ENCODE data around the gene LENG9. TPM values are rescaled to one million over a fixed set of nuclear protein-coding genes. Genes with fewer than 3 reads are reported as not detected.
"Not testable (repeated sequence)": the region's sequence is repeated elsewhere in the genome, so short reads cannot be mapped to it uniquely, and the experiment has no call there.

Gene LENG9
- total RNA-seq, 1 experiment from 2014 or later: 5.1 TPM

DNA sequence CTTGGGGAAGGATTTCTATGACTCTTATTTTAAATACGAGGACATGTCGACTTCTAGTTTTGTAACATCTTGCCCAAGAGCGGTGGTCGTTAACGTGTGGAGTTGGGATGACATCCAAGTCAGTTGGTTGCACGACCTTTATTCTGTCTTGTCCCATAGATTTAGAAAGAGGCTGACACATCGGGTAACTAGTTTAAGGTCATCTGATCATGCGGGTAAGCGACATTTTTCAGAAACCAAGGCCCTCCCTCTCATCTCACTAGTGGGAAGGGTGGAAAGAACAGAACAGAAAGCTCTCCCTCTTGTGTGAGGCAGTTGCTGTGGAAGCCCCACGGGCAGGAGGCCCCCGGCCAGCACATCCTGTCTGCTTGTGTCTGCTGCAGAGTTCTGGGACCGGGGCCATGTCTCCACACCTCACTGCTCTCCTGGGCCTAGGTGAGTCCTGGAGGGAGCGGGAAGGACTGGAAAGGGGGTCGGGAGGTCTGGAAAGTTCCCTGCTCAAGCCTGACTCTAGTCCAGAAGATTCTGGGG is 39.0 kb upstream of the LENG9 start, which contains the start of gene LAIR2:
Gene LAIR2, plus strand, starts transcription at position 314 of the 531 bp plus-strand sequence. Its CDS starts 88 bp downstream, at position 402.
- no peak within 1 kb of the TSS for H3K4me3 ChIP-seq (ENCODE audit: low read depth in 2 of 2, low read length in 2 of 2)
- intact Hi-C loops (cut with micrococcal nuclease; ENCODE audit: unreplicated experiment): no loop called here
- no peak for DNase-seq (ENCODE audit: low read depth, low spot score)
- no peaks in the 10 kb centered on the region for H3K36me3 ChIP-seq (ENCODE audit: control insufficient read depth, insufficient read depth, low read length)
- ChIA-PET POLR2A (no interaction called here), CTCF (no interaction called here)
- H3K27me3 ChIP-seq (ENCODE audit: control insufficient read depth, insufficient read depth, low read length): peaks cover 9% of the 10 kb centered on the region
- TF ChIP-seq SIN3A (IDR thresholded peaks at IDR 0.05; ENCODE audit: borderline replicate concordance, insufficient read depth, low read depth, low read length) (no peak), TCF7L2 (IDR thresholded peaks at IDR 0.05; ENCODE audit: low read depth, low read length) (no peak), POLR2AphosphoS5 (IDR thresholded peaks at IDR 0.05; ENCODE audit: low read depth, low read length) (no peak)
- TF ChIP-seq, protein P1, sequence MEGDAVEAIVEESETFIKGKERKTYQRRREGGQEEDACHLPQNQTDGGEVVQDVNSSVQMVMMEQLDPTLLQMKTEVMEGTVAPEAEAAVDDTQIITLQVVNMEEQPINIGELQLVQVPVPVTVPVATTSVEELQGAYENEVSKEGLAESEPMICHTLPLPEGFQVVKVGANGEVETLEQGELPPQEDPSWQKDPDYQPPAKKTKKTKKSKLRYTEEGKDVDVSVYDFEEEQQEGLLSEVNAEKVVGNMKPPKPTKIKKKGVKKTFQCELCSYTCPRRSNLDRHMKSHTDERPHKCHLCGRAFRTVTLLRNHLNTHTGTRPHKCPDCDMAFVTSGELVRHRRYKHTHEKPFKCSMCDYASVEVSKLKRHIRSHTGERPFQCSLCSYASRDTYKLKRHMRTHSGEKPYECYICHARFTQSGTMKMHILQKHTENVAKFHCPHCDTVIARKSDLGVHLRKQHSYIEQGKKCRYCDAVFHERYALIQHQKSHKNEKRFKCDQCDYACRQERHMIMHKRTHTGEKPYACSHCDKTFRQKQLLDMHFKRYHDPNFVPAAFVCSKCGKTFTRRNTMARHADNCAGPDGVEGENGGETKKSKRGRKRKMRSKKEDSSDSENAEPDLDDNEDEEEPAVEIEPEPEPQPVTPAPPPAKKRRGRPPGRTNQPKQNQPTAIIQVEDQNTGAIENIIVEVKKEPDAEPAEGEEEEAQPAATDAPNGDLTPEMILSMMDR (IDR thresholded peaks at IDR 0.05): no peak
- TF ChIP-seq, protein P2, sequence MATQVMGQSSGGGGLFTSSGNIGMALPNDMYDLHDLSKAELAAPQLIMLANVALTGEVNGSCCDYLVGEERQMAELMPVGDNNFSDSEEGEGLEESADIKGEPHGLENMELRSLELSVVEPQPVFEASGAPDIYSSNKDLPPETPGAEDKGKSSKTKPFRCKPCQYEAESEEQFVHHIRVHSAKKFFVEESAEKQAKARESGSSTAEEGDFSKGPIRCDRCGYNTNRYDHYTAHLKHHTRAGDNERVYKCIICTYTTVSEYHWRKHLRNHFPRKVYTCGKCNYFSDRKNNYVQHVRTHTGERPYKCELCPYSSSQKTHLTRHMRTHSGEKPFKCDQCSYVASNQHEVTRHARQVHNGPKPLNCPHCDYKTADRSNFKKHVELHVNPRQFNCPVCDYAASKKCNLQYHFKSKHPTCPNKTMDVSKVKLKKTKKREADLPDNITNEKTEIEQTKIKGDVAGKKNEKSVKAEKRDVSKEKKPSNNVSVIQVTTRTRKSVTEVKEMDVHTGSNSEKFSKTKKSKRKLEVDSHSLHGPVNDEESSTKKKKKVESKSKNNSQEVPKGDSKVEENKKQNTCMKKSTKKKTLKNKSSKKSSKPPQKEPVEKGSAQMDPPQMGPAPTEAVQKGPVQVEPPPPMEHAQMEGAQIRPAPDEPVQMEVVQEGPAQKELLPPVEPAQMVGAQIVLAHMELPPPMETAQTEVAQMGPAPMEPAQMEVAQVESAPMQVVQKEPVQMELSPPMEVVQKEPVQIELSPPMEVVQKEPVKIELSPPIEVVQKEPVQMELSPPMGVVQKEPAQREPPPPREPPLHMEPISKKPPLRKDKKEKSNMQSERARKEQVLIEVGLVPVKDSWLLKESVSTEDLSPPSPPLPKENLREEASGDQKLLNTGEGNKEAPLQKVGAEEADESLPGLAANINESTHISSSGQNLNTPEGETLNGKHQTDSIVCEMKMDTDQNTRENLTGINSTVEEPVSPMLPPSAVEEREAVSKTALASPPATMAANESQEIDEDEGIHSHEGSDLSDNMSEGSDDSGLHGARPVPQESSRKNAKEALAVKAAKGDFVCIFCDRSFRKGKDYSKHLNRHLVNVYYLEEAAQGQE (IDR thresholded peaks at IDR 0.05; ENCODE audit: insufficient read depth in 1 of 2, low read depth in 2 of 2, low read length in 1 of 2): no peak
- H3K9me3 ChIP-seq (ENCODE audit: control insufficient read depth, insufficient read depth, low read depth, low read length): no peaks in the 10 kb centered on the region
- in situ Hi-C loops (cut with HindIII; ENCODE audit: low pct_unique_long_range_greater_than_20kb, low sequenced_read_pairs): no loop called here
- no peak for ATAC-seq
- no TSS peak for BruUV-seq (replicated peaks)
- no peaks in the 10 kb centered on the region for H3K4me1 ChIP-seq (ENCODE audit: control insufficient read depth, insufficient read depth, low read length)
- no peak within 1 kb of the TSS for H3K27ac ChIP-seq (ENCODE audit: low read length)

DNA sequence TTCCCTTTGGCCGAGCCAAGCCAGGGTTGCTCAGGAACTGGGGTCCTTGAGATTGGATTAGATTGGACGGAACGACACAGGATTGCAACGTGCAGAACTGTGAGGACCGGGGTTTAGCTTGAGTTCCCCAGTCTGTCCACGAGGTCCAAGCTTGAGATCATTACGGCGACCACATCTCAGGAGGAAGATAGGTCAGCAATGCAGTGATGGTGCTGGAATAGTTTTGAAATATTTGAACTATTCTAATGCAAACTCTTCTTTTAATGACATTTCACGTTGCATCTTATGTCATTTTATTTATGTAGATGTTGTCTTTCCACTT is 34.8 kb upstream of the LENG9 start:
- POLR2A ChIA-PET; H3K4me3 ChIP-seq (ENCODE audit: low read depth in 2 of 2, low read length in 2 of 2); BruUV-seq (replicated peaks); CTCF ChIA-PET; H3K27ac ChIP-seq (ENCODE audit: low read length); DNase-seq (ENCODE audit: low read depth, low spot score); H3K9me3 ChIP-seq (ENCODE audit: control insufficient read depth, insufficient read depth, low read depth, low read length); intact Hi-C loops (cut with micrococcal nuclease; ENCODE audit: unreplicated experiment); ATAC-seq; H3K36me3 ChIP-seq (ENCODE audit: control insufficient read depth, insufficient read depth, low read length); in situ Hi-C loops (cut with HindIII; ENCODE audit: low pct_unique_long_range_greater_than_20kb, low sequenced_read_pairs); H3K4me1 ChIP-seq (ENCODE audit: control insufficient read depth, insufficient read depth, low read length): not testable (repeated sequence)
- peaks cover 19% of the 10 kb centered on the region for H3K27me3 ChIP-seq (ENCODE audit: control insufficient read depth, insufficient read depth, low read length)

DNA sequence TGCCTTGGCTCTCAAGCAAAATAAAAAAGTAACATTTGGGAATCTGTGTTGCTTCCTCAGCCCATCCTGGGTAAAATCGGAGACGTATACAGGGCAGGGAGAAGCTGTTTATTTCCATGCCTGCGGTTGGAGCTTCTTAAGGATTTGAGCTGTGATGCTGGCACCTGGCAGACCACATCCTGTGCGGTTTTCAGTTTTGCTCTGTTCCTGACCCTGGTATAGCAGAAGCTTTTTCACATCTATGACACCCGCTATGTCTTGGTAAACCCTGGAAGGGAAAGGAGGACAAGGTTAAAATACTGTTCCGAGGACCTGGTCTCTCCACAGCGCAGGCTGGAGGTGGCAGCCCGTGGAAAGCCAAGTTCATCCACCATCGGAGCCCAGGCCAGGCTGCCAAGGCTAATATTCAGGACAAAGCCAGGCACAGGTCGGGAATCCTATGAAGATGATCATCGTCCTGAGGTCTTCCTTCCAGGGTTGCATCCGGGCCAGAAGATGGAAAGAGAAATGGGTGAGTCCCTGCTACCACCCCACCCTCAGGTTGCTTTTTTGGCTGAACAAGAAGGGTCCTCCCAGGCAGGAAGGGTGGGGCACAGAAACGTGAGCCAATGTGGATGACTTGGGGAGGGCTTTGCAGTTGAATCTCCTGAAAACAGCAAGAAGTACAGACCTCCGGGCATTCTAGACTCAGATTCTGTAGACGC is 34.3 kb upstream of the LENG9 start:
- H3K4me3 ChIP-seq (ENCODE audit: low read depth in 2 of 2, low read length in 2 of 2); H3K27ac ChIP-seq (ENCODE audit: low read length); H3K4me1 ChIP-seq (ENCODE audit: control insufficient read depth, insufficient read depth, low read length); BruUV-seq (replicated peaks); CTCF ChIA-PET; DNase-seq (ENCODE audit: low read depth, low spot score); in situ Hi-C loops (cut with HindIII; ENCODE audit: low pct_unique_long_range_greater_than_20kb, low sequenced_read_pairs); POLR2A ChIA-PET; H3K9me3 ChIP-seq (ENCODE audit: control insufficient read depth, insufficient read depth, low read depth, low read length); intact Hi-C loops (cut with micrococcal nuclease; ENCODE audit: unreplicated experiment); H3K36me3 ChIP-seq (ENCODE audit: control insufficient read depth, insufficient read depth, low read length): not testable (repeated sequence)
- ATAC-seq: 0 out of 2 replicates have a peak, but pooled peaks have one; percentile 30
- H3K27me3 ChIP-seq (ENCODE audit: control insufficient read depth, insufficient read depth, low read length): peaks cover 19% of the 10 kb centered on the region

DNA sequence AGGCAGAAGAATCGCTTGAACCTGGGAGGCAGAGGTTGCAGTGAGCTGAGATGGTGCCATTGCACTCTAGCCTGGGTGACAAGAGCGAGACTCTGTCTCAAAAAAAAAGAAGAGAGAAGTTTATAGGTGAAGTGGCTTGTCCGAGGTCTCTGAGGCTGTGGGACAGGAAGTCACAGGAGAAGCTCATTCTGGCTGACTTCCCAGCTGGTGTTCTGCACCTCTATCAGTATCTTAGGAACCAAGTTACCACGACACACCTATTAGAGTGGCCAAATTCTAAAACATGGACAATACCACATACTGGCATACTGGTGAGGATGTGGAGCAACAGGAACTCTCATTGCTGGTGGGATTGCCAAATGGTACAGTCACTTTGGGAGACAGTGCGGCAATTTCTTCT is 31.7 kb upstream of the LENG9 start:
- H3K4me3 ChIP-seq (ENCODE audit: low read depth in 2 of 2, low read length in 2 of 2); H3K36me3 ChIP-seq (ENCODE audit: control insufficient read depth, insufficient read depth, low read length); intact Hi-C loops (cut with micrococcal nuclease; ENCODE audit: unreplicated experiment); H3K4me1 ChIP-seq (ENCODE audit: control insufficient read depth, insufficient read depth, low read length); in situ Hi-C loops (cut with HindIII; ENCODE audit: low pct_unique_long_range_greater_than_20kb, low sequenced_read_pairs); BruUV-seq (replicated peaks); DNase-seq (ENCODE audit: low read depth, low spot score); H3K27ac ChIP-seq (ENCODE audit: low read length); ATAC-seq; H3K9me3 ChIP-seq (ENCODE audit: control insufficient read depth, insufficient read depth, low read depth, low read length); POLR2A ChIA-PET: not testable (repeated sequence)
- CTCF ChIA-PET: interaction anchor here (0.5 to 0.6 kb wide), 3 partner anchors 10 to 1060 kb away, joined by 3 to 5 read pairs (median 4); no protein-coding TSS in a partner anchor
- H3K27me3 ChIP-seq (ENCODE audit: control insufficient read depth, insufficient read depth, low read length): peaks cover 22% of the 10 kb centered on the region

All from Panc1 (cell line).